ENCODE measurements around the gene GABRG3. TPM values are rescaled to one million over a fixed set of nuclear protein-coding genes. Genes with fewer than 3 reads are reported as not detected.

The GABRG3 gene
- total and polyA plus RNA-seq, 5 donors = under 0.01 TPM; not detected in 4

- intact Hi-C loops (cut with DNase I) = loop anchor here in 1 of 4 donors (10.0 kb wide), 1 partner anchor 53 kb away; no protein-coding TSS in a partner anchor
- no peaks in the 10 kb centered on the region for H3K4me1 ChIP-seq (ENCODE audit: control insufficient read depth, insufficient read depth, low read length)
- 96% methylated on average over 40 of the region's 40 CpGs for WGBS
- no peaks in the 10 kb centered on the region for H3K27me3 ChIP-seq (ENCODE audit: control insufficient read depth, insufficient read depth)
- no peak overlapping the region for H3K27ac ChIP-seq (ENCODE audit: low read length)
- no peak for DNase-seq
- no peaks in the 10 kb centered on the region for H3K9me3 ChIP-seq (ENCODE audit: control insufficient read depth, low read length)
- H3K4me3 ChIP-seq (ENCODE audit: low read length) = no peak overlapping the region
- ATAC-seq = no peak
These were observed 570.6 kb downstream of the GABRG3 start for GRCh38 chr15:27541581-27541980.

GRCh38 chr15:27545494-27546255, 574.7 kb downstream of the GABRG3 start:
- no peaks in the 10 kb centered on the region for H3K4me1 ChIP-seq (ENCODE audit: control insufficient read depth, insufficient read depth, low read length)
- no peak overlapping the region for H3K27ac ChIP-seq (ENCODE audit: low read length)
- H3K27me3 ChIP-seq (ENCODE audit: control insufficient read depth, insufficient read depth) = no peaks in the 10 kb centered on the region
- no peak for ATAC-seq
- no peak for DNase-seq
- no peaks in the 10 kb centered on the region for H3K9me3 ChIP-seq (ENCODE audit: control insufficient read depth, low read length)
- no peak overlapping the region for H3K4me3 ChIP-seq (ENCODE audit: low read length)
- intact Hi-C loops (cut with DNase I) = loop anchor here in 1 of 4 donors (10.0 kb wide), 1 partner anchor 49 kb away; no protein-coding TSS in a partner anchor
- WGBS = 62% methylated on average over 8 of the region's 8 CpGs

DNA sequence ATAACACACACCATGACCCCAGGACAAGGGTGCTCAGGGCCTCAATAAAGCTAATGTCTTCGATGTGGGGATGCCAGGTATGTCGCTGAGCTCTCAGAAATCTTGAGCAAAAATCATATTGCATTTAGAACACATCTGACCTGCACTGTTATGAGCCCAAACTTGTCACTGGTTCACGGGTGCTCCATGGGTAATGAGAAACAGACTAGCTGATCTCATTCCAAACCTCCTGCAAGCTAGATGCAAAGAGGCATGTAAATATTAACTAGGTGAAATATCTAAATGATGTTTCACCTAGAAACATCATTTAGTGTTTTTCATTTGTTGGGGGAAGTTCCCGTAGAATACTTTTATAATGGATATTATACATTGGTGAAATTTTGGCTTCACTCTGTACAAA, 578.8 kb downstream of the GABRG3 start:
- no peak for DNase-seq
- WGBS = 73% methylated on average over 4 of the region's 4 CpGs
- Histone ChIP-seq H3K4me1 (ENCODE audit: control insufficient read depth, insufficient read depth, low read length) (no peaks in the 10 kb centered on the region), H3K9me3 (ENCODE audit: control insufficient read depth, low read length) (no peaks in the 10 kb centered on the region), H3K4me3 (ENCODE audit: low read length) (no peak overlapping the region), H3K27ac (ENCODE audit: low read length) (no peak overlapping the region), H3K27me3 (ENCODE audit: control insufficient read depth, insufficient read depth) (no peaks in the 10 kb centered on the region)
- intact Hi-C loops (cut with DNase I) = loop anchor here in 1 of 4 donors (10.0 kb wide), 1 partner anchor 45 kb away; no protein-coding TSS in a partner anchor
- ATAC-seq = no peak

DNA sequence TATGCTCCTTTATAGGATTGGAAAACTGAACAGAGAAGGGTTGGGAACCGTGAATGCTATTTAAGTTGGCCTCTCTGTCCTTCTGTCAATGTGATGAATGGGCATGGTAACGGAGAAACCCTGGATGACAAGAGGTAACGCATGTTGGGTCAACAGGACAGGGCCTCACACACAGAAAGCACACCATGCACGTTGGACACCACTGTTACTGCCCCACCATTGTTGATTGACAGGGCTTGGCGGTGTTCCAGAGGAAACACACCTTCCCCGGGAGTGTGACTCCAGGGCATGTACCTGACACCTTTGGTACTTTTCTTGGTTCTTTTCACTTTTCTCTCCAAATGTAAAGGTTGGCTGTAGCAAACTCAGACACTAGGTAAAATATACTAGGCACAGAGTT, 579.7 kb downstream of the GABRG3 start:
- Histone ChIP-seq H3K27me3 (ENCODE audit: control insufficient read depth, insufficient read depth) (no peaks in the 10 kb centered on the region), H3K9me3 (ENCODE audit: control insufficient read depth, low read length) (no peaks in the 10 kb centered on the region), H3K4me1 (ENCODE audit: control insufficient read depth, insufficient read depth, low read length) (no peaks in the 10 kb centered on the region), H3K27ac (ENCODE audit: low read length) (no peak overlapping the region), H3K4me3 (ENCODE audit: low read length) (no peak overlapping the region)
- no peak for ATAC-seq
- intact Hi-C loops (cut with DNase I) = no loop called here
- 68% methylated on average over 6 of the region's 6 CpGs for WGBS
- no peak for DNase-seq

DNA sequence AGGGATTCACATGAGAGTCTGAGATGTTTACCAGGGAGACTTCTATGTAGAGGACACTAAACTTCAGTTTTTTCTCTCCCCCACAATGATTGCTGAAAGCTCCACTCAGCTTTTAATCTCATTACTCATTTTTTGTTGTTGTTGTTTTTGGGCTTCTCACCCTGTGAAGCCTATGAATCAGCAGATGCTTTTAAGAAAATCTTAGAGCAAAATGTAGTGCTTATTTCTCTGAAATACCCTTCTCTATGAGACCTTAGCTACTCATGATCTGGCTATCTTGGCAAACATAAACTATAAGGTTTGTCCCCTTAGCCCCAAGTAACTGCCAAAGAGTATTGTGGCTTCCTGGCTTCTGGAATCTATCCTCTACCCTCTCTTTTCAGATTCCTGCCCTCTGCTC, 590.8 kb downstream of the GABRG3 start:
- ATAC-seq = no peak
- DNase-seq = no peak
- Histone ChIP-seq H3K27ac (ENCODE audit: low read length) (no peak overlapping the region), H3K4me3 (ENCODE audit: low read length) (no peak overlapping the region), H3K27me3 (ENCODE audit: control insufficient read depth, insufficient read depth) (no peaks in the 10 kb centered on the region), H3K4me1 (ENCODE audit: control insufficient read depth, insufficient read depth, low read length) (no peaks in the 10 kb centered on the region), H3K9me3 (ENCODE audit: control insufficient read depth, low read length) (no peaks in the 10 kb centered on the region)
- intact Hi-C loops (cut with DNase I) = no loop called here

DNA sequence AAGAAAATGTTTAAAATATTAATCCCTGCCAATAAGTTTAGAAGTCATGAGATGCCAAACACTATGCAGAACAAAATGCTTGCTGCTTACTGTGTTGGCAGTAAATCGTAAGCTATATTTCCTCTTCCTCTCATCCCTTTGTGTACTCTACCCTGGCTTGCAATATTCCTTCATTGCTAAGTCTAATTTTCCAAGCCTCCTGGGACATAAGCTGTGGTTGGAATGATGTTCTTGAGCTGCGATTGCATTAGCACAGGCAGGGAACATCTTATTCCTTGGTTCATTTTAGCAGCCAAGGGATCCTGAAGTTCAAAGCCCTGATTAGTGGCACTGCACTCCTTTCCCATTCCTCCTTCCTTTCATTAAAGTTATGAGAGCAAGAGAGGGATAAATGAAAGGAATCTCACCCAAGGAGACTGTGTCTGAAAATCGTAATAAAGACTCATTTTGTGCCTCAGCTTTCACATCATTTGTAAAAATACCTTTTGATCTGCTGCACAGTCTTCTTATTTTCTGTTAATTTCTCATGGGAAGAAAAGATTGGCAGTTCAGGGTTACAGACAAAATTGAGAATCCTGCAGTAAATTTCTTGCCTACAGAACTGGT, 592.9 kb downstream of the GABRG3 start:
- Histone ChIP-seq H3K27ac (ENCODE audit: low read length) (no peak overlapping the region), H3K27me3 (ENCODE audit: control insufficient read depth, insufficient read depth) (no peaks in the 10 kb centered on the region), H3K4me1 (ENCODE audit: control insufficient read depth, insufficient read depth, low read length) (no peaks in the 10 kb centered on the region), H3K9me3 (ENCODE audit: control insufficient read depth, low read length) (no peaks in the 10 kb centered on the region), H3K4me3 (ENCODE audit: low read length) (no peak overlapping the region)
- ATAC-seq = no peak
- 55% methylated on average over 3 of the region's 3 CpGs for WGBS
- no peak for DNase-seq
- intact Hi-C loops (cut with DNase I) = no loop called here

DNA sequence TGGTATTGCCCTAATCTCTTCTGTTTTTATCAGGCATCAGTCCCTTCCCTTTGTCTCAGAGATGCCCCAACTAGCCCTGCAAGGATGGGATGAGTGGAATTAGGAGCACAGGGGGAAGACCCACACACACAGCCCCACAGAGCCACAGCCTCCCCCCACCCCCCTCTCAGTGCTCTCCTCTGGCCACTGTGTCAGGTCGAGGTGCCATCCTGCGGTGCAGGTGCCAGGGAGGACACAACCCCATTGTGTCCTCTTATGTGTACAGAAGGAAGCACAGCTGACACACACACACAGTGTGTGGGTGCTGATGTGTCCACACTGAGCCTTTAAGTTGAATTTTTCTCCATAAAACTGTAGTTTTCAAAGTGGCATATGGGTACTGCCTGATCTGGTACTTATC, 593.7 kb downstream of the GABRG3 start:
- Histone ChIP-seq H3K27me3 (ENCODE audit: control insufficient read depth, insufficient read depth) (no peaks in the 10 kb centered on the region), H3K4me3 (ENCODE audit: low read length) (no peak overlapping the region), H3K27ac (ENCODE audit: low read length) (no peak overlapping the region), H3K9me3 (ENCODE audit: control insufficient read depth, low read length) (no peaks in the 10 kb centered on the region), H3K4me1 (ENCODE audit: control insufficient read depth, insufficient read depth, low read length) (no peaks in the 10 kb centered on the region)
- WGBS = 82% methylated on average over 2 of the region's 2 CpGs
- DNase-seq = no peak
- intact Hi-C loops (cut with DNase I) = no loop called here
- no peak for ATAC-seq

- Histone ChIP-seq H3K27me3 (ENCODE audit: control insufficient read depth, insufficient read depth) (no peaks in the 10 kb centered on the region), H3K4me1 (ENCODE audit: control insufficient read depth, insufficient read depth, low read length) (no peaks in the 10 kb centered on the region), H3K4me3 (ENCODE audit: low read length) (no peak overlapping the region), H3K9me3 (ENCODE audit: control insufficient read depth, low read length) (no peaks in the 10 kb centered on the region), H3K27ac (ENCODE audit: low read length) (no peak overlapping the region)
- no peak for DNase-seq
- intact Hi-C loops (cut with DNase I) = no loop called here
- 53% methylated on average over 4 of the region's 4 CpGs for WGBS
- no peak for ATAC-seq
These were observed 599.8 kb downstream of the GABRG3 start for GRCh38 chr15:27570746-27571145.

DNA sequence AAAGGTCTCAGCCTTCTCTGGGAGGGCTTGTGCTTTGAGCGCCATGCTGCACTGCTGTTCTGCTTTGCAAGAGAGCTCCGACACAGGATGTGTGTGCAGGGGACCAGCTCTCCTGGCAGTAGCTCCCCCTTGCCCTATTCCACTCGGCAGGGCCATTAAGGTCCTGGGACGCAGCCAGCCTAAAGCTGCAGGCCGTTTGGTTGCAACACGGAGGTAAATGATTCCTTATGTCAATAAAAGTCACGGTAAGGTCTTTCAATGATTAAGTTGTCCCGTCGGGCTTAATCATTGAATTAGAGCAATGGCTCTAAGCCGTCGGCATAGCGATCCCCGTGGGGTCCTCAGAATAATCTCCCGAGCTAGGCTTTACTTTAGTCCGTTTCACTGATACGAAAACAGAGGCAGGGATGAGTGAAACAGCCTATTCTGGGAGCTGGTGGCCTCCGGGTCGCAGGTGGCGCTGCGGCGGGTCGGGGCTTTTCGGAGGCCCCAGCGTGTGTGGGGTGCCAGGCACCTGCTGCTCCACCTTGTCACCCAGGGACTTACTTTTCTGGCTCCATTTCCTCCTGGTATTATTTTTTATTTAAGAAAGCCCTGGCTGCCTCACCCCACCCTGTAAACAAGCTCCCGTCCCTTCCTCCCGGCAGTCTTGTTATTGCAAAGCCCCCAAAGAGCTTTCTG, 603.0 kb downstream of the GABRG3 start:
- intact Hi-C loops (cut with DNase I) = no loop called here

DNA sequence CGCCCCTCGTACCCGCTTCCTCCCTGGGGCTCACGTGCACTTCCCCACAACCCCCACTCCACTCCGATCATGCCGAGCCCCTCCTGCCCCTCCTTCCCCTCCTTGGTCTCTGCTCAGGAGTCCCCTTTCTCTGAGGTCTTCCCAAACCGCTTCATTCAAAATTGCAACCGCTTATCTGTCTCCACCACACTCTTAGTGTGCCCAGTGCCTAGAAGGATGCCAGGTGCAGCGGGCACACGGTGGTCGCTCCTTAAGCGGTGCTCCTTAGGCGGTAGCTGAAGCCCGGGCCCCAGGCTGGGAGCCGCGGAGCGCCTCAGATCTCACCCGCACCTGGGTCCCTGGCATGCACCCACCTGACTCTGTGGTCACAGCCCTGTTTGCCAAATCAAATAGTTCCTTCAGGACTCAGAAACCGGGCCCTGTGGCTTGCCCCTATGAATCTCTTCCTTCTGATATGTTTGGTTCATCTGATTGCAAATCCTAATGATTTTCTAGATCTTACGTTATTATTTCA, 603.6 kb downstream of the GABRG3 start:
- 90% methylated on average over 20 of the region's 20 CpGs for WGBS
- Histone ChIP-seq H3K27ac (ENCODE audit: low read length) (no peak overlapping the region), H3K9me3 (ENCODE audit: control insufficient read depth, low read length) (no peaks in the 10 kb centered on the region), H3K27me3 (ENCODE audit: control insufficient read depth, insufficient read depth) (no peaks in the 10 kb centered on the region), H3K4me1 (ENCODE audit: control insufficient read depth, insufficient read depth, low read length) (no peaks in the 10 kb centered on the region), H3K4me3 (ENCODE audit: low read length) (no peak overlapping the region)
- intact Hi-C loops (cut with DNase I) = no loop called here
- no peak for ATAC-seq
- DNase-seq = no peak

More for the DNA sequence above, 603.0 kb downstream of the GABRG3 start:
- DNase-seq (no peak), ATAC-seq (no peak)
- Histone ChIP-seq H3K4me1 (ENCODE audit: control insufficient read depth, insufficient read depth, low read length) (no peaks in the 10 kb centered on the region), H3K9me3 (ENCODE audit: control insufficient read depth, low read length) (no peaks in the 10 kb centered on the region), H3K4me3 (ENCODE audit: low read length) (no peak overlapping the region), H3K27me3 (ENCODE audit: control insufficient read depth, insufficient read depth) (no peaks in the 10 kb centered on the region), H3K27ac (ENCODE audit: low read length) (no peak overlapping the region)
- 84% methylated on average over 26 of the region's 26 CpGs for WGBS

GRCh38 chr15:27575521-27575920, 604.5 kb downstream of the GABRG3 start:
- Histone ChIP-seq H3K9me3 (ENCODE audit: control insufficient read depth, low read length) (no peaks in the 10 kb centered on the region), H3K4me1 (ENCODE audit: control insufficient read depth, insufficient read depth, low read length) (no peaks in the 10 kb centered on the region), H3K4me3 (ENCODE audit: low read length) (no peak overlapping the region), H3K27ac (ENCODE audit: low read length) (no peak overlapping the region), H3K27me3 (ENCODE audit: control insufficient read depth, insufficient read depth) (no peaks in the 10 kb centered on the region)
- intact Hi-C loops (cut with DNase I) = no loop called here
- ATAC-seq (no peak), DNase-seq (no peak)
- WGBS = 91% methylated on average over 3 of the region's 3 CpGs
